ENCODE data around the gene NOTCH3.

Gene NOTCH3

DNA sequence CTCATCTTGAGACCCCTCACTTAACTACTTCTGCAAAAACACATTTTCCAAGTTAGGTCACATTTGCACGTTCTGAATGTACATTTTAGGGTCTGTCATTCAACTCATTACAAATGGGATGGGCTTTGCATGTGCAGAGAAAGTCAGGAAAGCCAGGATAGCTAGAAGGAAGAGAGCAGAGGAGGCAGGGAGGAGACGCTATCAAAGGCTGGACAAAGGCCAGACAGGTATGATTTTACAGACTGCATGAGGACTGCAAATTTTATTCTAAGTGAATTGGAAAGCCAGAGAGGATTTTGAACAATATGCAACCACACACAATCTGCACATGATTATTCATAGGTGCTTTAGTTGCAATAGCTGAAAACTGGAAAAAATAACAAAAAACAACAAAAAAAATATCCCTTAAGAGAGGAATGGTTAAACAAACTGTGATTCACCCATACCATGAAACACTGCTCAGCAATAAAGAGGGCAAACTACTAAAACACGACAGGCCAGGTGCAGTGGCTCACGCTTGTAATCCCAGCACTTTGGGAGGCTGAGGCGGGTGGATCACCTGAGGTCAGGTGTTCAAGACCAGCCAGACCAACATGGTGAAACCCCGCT, 72.5 kb downstream of the NOTCH3 start:
- no peak for DNase-seq (ENCODE audit: low read depth, low spot score)
- H3K27ac ChIP-seq = peak overlapping the region; percentile 26

DNA sequence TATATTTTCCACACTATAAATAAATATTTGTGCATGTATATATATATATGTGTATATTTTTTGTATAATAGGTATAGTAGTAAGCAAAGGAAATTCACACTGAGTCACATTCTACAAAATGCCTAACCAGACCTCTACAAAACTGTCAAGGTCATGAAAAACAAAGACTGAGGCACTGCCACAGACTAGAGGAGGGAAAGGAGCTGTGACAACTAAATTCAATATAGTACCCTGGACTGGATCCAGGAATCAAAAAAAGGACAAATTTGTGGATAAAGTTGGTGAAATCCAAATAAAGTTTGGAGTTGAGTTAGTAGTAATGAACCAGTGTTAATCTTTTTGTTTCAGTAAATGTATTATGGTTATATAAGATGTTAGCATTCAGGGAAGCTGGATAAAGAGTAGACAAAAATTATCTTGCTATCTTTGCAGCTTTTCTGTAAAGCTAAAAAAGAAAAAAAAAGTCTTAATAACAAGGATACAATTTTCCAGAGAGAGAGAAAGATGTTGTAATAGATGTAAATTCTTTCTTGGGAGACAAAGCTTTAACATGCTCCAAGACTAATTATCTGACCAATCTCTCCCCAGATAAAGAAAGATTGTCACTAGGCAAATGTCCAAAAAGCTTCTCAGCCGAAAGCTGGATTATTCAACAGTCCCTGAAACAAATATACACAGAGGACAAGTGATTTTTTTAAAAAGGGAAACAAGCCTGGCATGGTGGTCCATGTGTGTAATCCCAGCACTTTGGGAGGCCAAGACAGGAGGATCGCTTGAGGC, 74.5 kb downstream of the NOTCH3 start:
- no peak for DNase-seq (ENCODE audit: low read depth, low spot score)
- H3K27ac ChIP-seq = peak overlapping the region; percentile 68

DNA sequence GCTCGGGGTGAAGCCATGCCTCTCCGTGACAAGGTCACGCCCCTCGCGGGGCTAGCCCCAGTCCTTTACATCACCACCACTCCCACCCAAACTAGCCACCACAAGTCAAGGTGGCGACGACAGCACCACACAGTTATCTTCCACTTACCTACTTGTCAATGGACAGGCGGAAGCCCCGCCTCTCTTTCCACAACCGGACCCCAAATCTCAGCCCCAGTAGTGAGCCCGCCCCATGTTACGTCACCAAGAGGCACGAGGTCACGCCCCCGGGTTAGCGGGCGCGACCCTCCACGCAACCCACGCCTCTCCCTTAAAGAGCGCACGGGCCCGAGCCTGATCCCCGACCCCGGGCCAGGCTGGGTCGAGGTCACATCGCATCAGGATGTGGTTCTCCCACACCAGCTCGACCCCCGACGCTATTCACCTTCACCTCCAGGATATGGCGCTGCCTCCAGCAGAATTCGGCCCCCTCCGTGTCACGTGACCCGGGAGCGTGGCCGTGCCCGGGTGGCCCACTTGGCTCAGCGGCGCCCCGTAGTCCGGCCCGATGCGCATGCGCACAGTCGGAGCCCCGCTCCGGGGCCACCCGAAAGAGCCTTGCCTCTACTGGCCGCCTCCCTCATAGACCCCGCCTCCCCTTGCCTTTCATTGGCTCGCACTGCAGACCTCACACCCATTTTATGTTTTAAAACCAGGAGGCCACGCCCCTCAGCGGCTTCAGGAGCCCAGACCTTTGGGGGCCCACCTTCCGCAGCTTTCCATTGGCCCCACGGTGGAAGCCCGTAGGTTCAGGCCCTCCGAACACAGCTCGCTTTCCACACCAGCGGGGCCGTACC, 75.3 kb downstream of the NOTCH3 start:
- peak overlapping the region; percentile 68 for H3K27ac ChIP-seq
- DNase-seq (ENCODE audit: low read depth, low spot score) = peak; percentile 69

DNA sequence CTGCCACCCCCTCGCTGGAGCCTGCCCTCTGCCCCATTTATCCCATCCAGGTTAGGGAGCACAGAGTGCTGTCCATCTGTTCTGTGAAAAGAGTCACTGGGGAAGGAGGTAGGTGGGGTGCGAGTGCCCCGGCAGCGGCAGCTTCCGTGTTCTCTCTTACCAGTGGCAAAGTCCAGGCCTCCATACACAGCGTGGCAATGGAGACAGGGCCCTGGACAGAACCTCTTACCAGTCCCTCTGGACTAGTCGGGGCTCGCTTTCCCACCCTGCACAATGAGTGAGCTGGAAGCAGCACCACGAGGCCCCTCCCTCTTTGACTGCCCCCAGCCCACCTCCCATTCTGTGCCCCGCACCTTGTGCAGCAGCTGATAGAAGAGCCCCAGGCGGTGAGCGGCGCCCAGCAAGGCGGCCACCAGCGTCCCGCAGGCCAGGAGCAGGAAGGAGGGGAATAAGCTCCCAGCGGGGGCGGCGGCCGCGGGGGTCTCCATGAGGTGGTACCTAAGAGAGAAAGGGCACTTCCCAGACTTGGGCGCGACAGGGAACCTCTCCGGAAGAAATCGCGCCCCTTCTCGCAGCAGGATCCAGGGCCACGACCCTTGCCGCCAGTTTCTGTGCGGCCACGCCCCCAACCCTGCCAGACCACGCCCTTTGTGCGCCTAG, 76.1 kb downstream of the NOTCH3 start:
- DNase-seq (ENCODE audit: low read depth, low spot score) = no peak

DNA sequence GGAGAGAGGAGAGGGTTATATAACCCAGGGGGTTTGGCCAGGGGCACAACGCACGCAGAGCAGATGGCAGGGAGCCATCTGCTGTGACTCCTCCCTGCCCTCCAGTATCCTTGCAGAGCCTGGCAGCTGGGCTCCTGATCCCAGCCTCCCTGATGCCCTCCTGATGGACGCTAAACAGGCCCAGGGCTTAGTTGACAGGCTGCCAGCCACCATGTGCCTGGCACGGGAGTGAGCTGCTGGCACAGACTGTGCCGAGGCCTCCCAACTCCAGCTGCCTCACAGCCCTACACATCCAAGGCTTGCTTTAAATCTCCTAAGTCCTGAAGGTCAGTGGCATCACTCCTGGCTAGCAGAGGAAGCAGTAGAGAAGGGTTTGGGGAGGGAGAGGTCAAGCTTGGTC, 76.9 kb downstream of the NOTCH3 start:
- no peak for DNase-seq (ENCODE audit: low read depth, low spot score)
- peak overlapping the region; percentile 68 for H3K27ac ChIP-seq

More for the DNA sequence above, 76.1 kb downstream of the NOTCH3 start:
- peak overlapping the region; percentile 68 for H3K27ac ChIP-seq

DNA sequence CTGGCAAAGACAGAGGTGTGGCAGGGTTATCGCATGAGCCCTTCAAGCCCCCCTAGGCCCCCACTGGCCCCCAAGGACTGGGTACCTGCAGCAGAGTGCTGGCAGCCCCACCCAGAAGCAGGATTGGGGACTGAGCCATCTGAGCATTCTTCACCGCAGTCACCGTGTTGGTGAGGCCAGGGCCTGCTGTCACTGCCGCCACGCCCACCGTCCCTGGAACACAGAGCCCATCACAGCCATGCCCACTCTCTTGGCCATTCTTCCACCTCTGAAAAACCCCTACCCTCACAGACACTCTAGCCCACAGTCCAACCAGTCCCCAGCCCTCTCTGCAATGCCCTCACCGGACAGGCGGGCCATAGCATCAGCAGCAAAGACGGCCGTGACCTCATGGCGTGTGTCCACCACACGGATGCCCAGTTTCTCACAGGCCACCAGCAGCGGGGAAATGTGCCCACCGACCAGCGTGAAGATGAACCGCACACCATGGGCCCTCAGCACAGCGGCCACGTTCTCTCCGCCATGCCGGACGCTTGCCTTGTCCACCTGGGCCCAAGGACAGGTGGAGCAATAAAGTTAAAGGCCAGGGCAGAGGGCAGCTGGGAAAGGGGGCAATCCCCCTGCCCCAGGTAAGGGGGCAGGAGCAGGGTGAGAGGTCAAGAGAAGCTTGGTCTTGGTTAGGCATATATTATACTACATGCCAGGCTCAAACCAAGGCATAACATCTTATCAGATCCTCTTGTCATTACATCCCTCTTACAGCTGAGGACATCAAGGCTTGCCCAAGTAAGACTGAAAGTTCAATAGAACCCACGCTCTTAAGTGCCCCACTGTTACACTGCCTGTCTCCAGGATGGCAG, 77.5 kb downstream of the NOTCH3 start:
- no peak overlapping the region for H3K27ac ChIP-seq
- DNase-seq (ENCODE audit: low read depth, low spot score) = no peak

DNA sequence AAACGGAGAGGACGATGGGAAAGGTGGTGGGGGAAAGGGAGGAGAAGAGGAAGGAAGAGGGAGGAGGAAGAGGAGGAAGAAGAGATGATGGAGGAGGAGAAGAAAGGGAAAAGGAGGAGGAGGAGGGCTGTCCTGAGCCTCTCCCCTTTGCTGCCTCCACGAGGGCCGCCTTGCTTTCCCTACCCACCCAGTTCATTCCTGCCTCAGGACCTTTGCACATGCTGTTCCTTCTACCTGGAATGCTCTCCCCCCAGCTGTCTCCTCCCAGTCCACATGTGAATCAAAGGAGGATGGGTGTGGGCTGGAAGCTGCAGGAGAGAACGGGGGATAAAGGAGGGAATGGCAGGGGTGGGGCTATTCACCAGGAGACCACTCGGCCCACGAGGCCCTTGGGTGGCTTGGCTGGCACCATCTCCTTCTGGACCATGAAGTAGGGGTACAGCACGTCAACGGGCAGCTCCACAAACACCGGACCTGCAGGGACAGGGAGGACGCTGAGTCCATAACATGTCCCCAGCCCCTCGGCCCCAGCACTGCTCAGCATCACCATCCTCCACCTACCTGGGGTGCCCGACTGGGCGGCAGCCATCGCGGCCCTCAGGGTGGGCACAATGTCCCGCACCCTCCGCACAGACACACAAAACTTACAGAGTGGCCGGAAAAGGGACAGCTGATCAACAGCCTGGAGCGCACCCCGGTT, 78.3 kb downstream of the NOTCH3 start:
- no peak for DNase-seq (ENCODE audit: low read depth, low spot score)
- no peak overlapping the region for H3K27ac ChIP-seq

DNA sequence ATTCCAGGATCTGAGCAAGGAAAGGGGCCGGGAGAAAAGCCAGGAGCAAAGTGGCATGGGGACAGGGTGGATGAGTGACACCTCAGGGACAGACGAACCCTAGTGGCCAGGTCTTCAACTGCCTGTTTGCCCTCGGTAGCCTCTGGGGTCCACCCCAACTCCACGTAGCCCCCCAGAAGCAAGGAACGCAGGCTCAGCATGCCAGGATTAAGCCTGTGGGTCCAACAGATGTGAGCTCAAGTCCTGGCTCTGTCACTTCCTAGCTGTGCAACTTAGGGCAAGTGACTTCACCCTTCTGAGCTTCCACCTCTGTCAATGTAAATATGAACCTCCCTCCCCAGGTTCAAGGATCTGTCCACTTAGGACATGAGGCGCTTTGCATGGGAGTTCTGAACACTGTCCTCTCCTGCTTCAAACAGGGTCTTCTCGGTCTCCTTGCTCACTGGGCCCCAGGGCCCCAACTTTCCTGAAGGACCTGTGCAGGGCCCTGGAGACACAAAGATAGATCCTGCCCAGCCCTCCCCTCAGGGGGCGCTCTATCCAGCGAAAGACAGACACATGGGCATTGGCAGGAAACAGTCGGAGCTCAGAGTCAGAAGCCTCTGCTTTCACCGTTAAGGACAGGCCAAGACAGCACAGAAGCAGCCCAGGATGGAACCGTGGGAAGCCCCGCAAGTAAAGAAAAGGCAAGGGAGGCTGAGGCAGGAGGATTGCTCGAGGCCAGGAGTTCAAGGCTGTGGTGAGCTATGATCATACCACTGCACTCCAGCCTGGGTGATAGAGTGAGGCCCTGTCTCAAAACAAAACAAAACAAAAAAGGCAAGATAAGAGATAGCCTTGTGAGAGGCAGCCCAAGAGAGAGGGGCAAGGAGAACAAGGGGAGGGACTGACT, 80.4 kb downstream of the NOTCH3 start:
- no peak overlapping the region for H3K27ac ChIP-seq
- no peak for DNase-seq (ENCODE audit: low read depth, low spot score)

DNA sequence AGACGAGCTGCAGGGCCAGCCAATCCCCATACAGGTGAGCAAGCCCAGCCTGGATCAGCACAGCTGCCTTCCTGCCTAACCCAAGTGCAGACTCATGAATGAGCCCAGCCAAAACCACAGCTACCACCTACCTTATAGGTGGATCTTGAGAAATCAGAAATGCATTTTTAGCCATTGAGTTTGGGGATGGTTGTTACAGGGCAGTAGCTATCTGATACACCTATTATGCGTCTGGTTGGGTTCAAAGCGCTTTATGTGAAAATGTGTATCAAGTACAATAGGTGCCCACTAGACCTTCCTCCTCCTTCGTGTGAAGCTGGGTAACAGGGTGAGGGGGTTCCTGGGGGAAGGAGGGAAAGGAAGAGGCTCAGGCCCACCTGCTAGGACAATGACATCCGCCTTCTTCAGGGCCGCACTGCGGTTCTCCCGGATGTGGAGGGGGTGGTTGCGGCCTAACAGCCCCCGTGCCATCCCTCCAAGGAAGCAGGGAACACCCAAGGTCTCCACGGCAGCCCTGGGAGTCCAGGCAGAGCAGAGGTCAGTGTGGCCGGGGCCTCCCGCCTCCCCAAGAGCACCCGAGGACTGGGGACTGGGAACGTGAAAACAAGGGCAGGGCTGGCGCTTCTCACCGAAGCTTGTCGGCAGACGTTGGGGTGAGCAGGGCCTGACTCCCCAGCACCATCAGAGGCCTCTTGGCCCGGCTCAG, 81.9 kb downstream of the NOTCH3 start:
- peak overlapping the region; percentile 41 for H3K27ac ChIP-seq
- DNase-seq (ENCODE audit: low read depth, low spot score) = no peak

DNA sequence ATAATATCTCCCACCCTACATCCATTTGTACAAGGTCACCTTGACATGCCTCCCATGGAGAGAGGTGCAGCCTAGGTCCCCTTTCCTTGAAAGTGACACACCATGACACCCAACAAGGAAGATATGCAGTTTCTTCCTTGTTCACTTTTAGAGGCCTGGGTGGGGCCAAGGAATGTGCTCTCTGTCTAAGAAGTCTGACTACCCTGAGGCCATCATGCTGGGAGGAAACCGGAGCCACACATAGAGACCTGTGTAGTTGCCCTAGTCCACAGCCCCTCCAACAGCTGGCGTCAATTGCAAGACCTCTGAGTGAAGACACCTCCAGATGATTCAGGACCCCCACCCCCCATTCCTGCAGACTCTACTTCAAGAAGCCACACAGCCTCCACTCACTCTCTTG, 82.5 kb downstream of the NOTCH3 start:
- peak overlapping the region; percentile 41 for H3K27ac ChIP-seq
- DNase-seq (ENCODE audit: low read depth, low spot score) = no peak

DNA sequence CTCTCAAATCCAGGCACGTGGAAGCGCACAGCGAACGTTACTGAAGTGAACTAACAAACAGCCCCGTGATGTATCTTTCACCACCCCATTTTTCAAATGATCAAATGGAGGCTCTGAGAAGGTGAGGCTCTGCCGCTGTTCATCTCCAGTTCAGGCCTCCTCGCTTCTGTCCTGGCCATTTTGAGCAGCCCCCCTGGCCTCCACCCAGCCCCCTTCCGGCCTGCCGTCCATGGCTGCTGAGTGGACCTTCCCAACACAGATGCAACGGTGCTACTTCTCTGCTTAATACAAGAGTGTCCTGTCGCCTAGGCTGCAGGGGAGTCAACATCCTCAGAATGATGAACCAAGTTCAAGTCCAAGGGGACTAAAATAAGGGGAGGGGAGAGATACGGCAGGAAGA, 83.9 kb downstream of the NOTCH3 start:
- no peak overlapping the region for H3K27ac ChIP-seq
- no peak for DNase-seq (ENCODE audit: low read depth, low spot score)

DNA sequence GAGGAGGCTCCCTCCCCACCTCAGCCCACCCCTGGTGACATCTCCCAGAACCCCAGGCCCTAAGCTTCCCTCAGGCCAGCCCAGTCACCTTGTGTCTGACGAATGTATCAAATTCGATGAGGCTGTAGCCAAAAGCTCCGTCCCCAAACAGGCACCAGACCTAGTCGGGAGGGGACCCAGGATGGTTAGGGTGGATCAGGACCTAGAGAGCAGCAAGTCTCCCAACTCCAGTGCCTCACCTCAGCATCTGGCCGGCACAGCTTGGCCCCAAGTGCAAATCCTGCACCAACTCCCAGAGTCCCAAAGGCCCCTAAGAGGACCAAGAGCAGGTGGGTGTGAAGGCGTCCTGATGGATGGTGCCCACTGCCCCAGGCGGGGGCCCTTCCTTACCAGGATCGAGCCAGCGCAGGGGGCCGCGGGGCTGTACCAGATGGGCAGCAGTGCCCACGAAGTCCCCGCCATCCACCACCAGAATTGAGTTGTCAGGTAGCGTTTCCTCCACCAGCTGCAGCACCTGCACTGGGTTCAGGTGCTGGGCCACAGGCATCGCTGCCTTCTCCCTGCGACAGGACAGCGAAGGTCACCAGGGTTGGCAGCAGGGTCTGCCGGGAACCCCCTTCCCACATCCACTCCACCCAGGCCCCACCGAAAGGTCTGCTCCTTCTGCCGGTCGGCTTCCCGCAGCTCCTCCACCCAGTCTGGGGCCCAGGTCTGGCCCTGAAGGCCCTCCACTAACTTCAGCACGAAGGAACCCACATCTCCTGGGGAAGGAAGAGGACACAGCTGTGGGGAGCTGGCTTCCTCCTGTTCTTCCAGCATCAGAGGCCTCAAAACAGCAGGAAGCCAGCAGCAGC, 84.8 kb downstream of the NOTCH3 start:
- no peak overlapping the region for H3K27ac ChIP-seq
- no peak for DNase-seq (ENCODE audit: low read depth, low spot score)

DNA sequence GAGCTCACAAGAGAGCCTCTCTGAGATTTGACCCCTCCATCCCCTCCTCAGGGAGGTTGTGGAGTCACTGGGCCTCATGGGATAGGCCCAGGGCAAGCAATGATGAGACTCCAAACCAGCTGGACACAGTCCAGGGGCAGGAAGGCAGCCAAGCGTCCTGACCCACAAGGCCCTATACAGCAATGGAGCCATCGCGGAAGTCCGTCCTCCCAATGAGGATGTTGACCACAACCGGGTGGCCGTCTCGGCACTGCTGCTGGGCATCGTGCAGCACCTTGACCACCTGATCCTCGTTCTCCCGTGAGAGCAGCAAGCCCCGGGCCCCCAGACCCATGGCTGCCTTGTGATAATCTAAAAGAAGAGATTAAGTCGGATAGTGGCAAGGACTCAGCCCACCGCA, 85.7 kb downstream of the NOTCH3 start:
- no peak overlapping the region for H3K27ac ChIP-seq
- DNase-seq (ENCODE audit: low read depth, low spot score) = no peak

DNA sequence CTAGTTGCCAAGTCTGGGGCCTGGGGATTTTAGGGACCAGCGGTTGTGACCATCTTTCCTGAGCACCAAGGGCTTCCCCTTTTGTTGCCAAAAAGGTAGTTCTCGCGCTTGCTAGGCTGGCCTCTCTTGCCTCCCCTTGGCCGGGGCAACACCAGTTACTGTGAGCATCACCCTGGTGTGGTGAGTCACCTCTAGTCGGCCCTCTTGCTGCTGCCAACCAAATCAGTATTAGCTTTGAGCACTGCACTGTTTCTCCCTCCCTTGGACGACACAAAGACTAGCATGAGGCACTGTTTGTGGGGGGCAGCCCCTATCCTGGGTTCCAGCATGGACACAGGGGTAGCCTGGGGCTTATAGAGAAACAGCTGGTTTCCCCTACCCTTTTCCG, 86.6 kb downstream of the NOTCH3 start:
- H3K27ac ChIP-seq = no peak overlapping the region
- DNase-seq (ENCODE audit: low read depth, low spot score) = no peak

DNA sequence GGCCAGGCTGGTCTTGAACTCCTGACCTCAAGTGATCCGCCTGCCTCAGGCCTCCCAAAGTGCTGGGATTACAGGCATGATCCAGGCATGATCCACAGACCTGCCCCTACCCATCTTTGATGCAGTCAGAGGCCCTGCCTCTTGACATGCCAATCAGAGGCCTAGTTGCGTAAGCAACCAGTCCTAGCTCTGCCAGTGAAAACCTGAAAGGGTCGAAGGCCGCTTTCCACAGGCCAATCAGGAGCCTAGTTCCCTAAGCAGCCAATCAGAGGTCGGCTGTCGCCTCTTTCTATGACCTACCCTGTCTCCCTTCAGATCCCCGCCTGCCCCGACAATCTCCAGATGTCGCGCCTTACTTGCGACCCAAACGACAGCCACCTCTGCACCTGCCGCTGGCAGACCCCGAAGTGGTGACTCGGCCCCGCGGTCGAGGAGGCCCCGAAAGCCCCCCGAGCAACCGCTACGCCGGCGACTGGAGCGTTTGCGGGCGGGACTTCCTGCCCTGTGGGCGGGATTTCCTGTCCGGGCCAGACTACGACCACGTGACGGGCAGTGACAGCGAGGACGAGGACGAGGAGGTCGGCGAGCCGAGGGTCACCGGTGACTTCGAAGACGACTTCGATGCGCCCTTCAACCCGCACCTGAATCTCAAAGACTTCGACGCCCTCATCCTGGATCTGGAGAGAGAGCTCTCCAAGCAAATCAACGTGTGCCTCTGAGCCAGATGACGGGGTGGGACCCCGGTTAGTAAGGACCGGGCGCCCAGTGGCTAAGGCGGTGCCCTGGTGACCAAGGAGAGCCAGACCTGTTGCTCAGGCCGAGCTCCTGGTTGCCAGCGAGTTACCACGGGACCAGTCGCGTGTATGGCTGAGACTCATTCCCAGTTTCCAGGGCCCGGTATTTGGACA, 87.3 kb downstream of the NOTCH3 start:
- no peak for DNase-seq (ENCODE audit: low read depth, low spot score)
- no peak overlapping the region for H3K27ac ChIP-seq

DNA sequence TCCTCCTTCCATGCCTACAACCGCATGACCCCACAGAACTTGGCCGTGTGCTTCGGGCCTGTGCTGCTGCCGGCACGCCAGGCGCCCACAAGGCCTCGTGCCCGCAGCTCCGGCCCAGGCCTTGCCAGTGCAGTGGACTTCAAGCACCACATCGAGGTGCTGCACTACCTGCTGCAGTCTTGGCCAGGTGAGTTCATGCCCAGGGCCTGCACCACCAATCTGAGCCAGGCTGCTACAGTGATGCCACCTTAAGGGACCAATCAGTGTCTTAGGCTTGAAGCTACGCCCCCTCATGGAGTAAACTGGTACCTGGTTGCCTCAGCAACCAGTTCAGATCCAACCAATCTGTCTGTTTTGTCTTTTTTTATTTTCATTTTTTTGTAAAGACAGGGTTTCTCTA, 88.4 kb downstream of the NOTCH3 start:
- no peak overlapping the region for H3K27ac ChIP-seq
- DNase-seq (ENCODE audit: low read depth, low spot score) = no peak

Measured in epithelial cell of prostate (primary cell).